Measurements from ENCODE around the gene RAVER1.

DNA sequence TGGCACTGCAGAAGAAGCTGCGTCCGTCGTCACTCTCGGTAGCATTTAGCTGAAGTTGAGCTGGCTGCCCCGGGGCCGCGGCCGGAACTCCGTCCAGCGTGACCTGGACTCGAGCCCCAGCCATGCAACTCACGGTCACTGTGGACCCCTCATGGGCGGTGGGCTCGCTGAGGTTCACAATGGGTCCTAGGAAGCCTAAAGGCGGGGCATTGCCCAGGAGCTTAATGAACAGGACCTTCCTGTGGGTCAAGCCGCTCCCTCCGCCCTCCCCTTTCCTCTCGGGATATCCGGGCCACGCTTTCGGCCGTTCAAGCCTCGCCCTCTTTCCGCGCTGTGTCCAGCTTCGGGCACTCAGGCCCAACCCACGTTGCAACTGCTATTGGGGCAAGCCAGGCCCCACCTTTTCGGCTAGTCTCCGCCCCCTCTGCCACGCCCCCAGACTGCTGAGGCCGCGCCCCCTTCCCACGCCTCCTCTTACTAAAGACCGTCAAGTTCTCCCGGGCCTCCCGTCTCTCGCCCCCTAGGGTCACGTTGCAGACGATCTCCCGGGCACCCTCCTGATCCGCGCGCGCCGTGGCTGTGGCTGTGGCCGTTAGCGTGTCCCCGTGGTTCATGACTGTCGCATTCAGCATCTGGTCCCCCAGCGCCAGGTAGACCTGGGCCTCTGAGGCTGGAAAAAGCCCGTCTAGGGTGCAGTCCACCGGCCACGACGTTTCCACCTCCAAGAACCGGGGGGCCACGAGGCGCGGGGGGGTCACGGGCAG, 1.4 kb upstream of the RAVER1 start:
- TF ChIP-seq, protein P1, sequence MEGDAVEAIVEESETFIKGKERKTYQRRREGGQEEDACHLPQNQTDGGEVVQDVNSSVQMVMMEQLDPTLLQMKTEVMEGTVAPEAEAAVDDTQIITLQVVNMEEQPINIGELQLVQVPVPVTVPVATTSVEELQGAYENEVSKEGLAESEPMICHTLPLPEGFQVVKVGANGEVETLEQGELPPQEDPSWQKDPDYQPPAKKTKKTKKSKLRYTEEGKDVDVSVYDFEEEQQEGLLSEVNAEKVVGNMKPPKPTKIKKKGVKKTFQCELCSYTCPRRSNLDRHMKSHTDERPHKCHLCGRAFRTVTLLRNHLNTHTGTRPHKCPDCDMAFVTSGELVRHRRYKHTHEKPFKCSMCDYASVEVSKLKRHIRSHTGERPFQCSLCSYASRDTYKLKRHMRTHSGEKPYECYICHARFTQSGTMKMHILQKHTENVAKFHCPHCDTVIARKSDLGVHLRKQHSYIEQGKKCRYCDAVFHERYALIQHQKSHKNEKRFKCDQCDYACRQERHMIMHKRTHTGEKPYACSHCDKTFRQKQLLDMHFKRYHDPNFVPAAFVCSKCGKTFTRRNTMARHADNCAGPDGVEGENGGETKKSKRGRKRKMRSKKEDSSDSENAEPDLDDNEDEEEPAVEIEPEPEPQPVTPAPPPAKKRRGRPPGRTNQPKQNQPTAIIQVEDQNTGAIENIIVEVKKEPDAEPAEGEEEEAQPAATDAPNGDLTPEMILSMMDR (IDR thresholded peaks at IDR 0.05; ENCODE audit: borderline replicate concordance, extremely low read depth, low read length, poor library complexity, severe bottlenecking), result no peak
- TF ChIP-seq EZH2 (IDR thresholded peaks at IDR 0.05; ENCODE audit: borderline replicate concordance, low read depth, low read length, severe bottlenecking), result no peak
